Measurements from ENCODE around the gene MFF. TPM values are rescaled to one million over a fixed set of nuclear protein-coding genes. Genes with fewer than 3 reads are reported as not detected.

The MFF gene
- total RNA-seq, 6 experiments from 2014 or later = 29.3 to 70.2 (median 34.6) TPM

GRCh38 chr2:227366769-227367426, 41.8 kb downstream of the MFF start:
- H3K4me1 ChIP-seq = no peaks in the 10 kb centered on the region
- no peaks in the 10 kb centered on the region for H3K9me3 ChIP-seq
- no peak overlapping the region for H3K27ac ChIP-seq
- no peaks in the 10 kb centered on the region for H3K36me3 ChIP-seq
- ATAC-seq (peak in 3 of 4 donors; percentile 10 to 33 (median 20)), DNase-seq (no peak)
- H3K4me3 ChIP-seq = no peak overlapping the region
- TF ChIP-seq CTCF (IDR thresholded peaks at IDR 0.05) = no peak
- TF ChIP-seq POLR2A (IDR thresholded peaks at IDR 0.05) = no peak
- WGBS (ENCODE audit: insufficient coverage, low coverage, low lambda C conversion rate, missing lambda C conversion rate) = 32% methylated on average over 10 of the region's 11 CpGs
- intact Hi-C loops (cut with DNase I) = no loop called here
- H3K27me3 ChIP-seq = no peaks in the 10 kb centered on the region

GRCh38 chr2:227367427-227367795, 42.4 kb downstream of the MFF start:
- 67% methylated on average over 3 of the region's 3 CpGs for WGBS (ENCODE audit: insufficient coverage, low coverage, low lambda C conversion rate, missing lambda C conversion rate)
- H3K27ac ChIP-seq = no peak overlapping the region
- H3K9me3 ChIP-seq = no peaks in the 10 kb centered on the region
- no peaks in the 10 kb centered on the region for H3K27me3 ChIP-seq
- no peak for ATAC-seq
- intact Hi-C loops (cut with DNase I) = no loop called here
- no peak overlapping the region for H3K4me3 ChIP-seq
- H3K4me1 ChIP-seq = no peaks in the 10 kb centered on the region
- no peak for DNase-seq
- no peaks in the 10 kb centered on the region for H3K36me3 ChIP-seq
- TF ChIP-seq CTCF (IDR thresholded peaks at IDR 0.05) (no peak), POLR2A (IDR thresholded peaks at IDR 0.05) (no peak)

- DNase-seq (no peak), ATAC-seq (peak in 1 of 4 donors; percentile 23)
- WGBS (ENCODE audit: insufficient coverage, low coverage, low lambda C conversion rate, missing lambda C conversion rate) = 74% methylated on average over 5 of the region's 5 CpGs
- intact Hi-C loops (cut with DNase I) = no loop called here
- no peaks in the 10 kb centered on the region for H3K27me3 ChIP-seq
- H3K36me3 ChIP-seq = no peaks in the 10 kb centered on the region
- H3K9me3 ChIP-seq = no peaks in the 10 kb centered on the region
- no peak overlapping the region for H3K4me3 ChIP-seq
- H3K4me1 ChIP-seq = no peaks in the 10 kb centered on the region
- no peak overlapping the region for H3K27ac ChIP-seq
- TF ChIP-seq POLR2A (IDR thresholded peaks at IDR 0.05) = no peak
- no peak for TF ChIP-seq CTCF (IDR thresholded peaks at IDR 0.05)
These were observed 43.5 kb downstream of the MFF start for GRCh38 chr2:227368574-227368973.

GRCh38 chr2:227370092-227370491, 45.0 kb downstream of the MFF start:
- ATAC-seq = peak in 1 of 4 donors; percentile 11
- no peak overlapping the region for H3K27ac ChIP-seq
- TF ChIP-seq CTCF (IDR thresholded peaks at IDR 0.05) (no peak), POLR2A (IDR thresholded peaks at IDR 0.05) (no peak)

More at GRCh38 chr2:227370092-227370491, 45.0 kb downstream of the MFF start:
- H3K4me1 ChIP-seq = no peaks in the 10 kb centered on the region
- no peaks in the 10 kb centered on the region for H3K27me3 ChIP-seq
- no peaks in the 10 kb centered on the region for H3K9me3 ChIP-seq
- no peak for DNase-seq
- intact Hi-C loops (cut with DNase I) = no loop called here
- H3K4me3 ChIP-seq = no peak overlapping the region
- no peaks in the 10 kb centered on the region for H3K36me3 ChIP-seq
- WGBS (ENCODE audit: insufficient coverage, low coverage, low lambda C conversion rate, missing lambda C conversion rate) = 71% methylated on average over 8 of the region's 8 CpGs
